Fibroblast of the aortic adventitia (primary cell): ENCODE results near the gene OSMR. TPM values are rescaled to one million over a fixed set of nuclear protein-coding genes. Genes with fewer than 3 reads are reported as not detected.

Source experiments
- DNase-seq: peaks from one replicate; pipeline ENCODE4 v3.0.0-alpha.2; 2010; ENCODE audit warnings: low read depth
- H3K4me3 ChIP-seq: 2 replicates; pipeline ENCODE4 v1.5.1; 2011; ENCODE audit warnings: low read depth, mild to moderate bottlenecking, control low read depth, low read length, moderate library complexity
- CTCF ChIP-seq: IDR thresholded peaks from 2 replicates; pipeline ENCODE4 v1.5.1; 2011; ENCODE audit warnings: mild to moderate bottlenecking, low read length, control low read depth, inconsistent platforms; ENCODE audit not compliant: insufficient read depth
- total RNA-seq: library from RNA; depleted of rRNA; stranded (reverse); fragments of >200 nt; gene quantifications from 2 replicates; pipeline ENCODE4 v1.2.3, GENCODE V29; 2012; ENCODE audit warnings: low replicate concordance

OSMR gene
- total RNA-seq, 1 donor = 96.7 TPM

GRCh38 chr5:38931731-38932130 is 85.9 kb downstream of the OSMR start:
- TF ChIP-seq CTCF = no peak
- no peak for DNase-seq

GRCh38 chr5:38932854-38933408 is 87.1 kb downstream of the OSMR start:
- TF ChIP-seq CTCF = no peak
- no peak for DNase-seq
- no peak overlapping the region for H3K4me3 ChIP-seq

More at GRCh38 chr5:38931731-38932130, 85.9 kb downstream of the OSMR start:
- H3K4me3 ChIP-seq = no peak overlapping the region

DNA sequence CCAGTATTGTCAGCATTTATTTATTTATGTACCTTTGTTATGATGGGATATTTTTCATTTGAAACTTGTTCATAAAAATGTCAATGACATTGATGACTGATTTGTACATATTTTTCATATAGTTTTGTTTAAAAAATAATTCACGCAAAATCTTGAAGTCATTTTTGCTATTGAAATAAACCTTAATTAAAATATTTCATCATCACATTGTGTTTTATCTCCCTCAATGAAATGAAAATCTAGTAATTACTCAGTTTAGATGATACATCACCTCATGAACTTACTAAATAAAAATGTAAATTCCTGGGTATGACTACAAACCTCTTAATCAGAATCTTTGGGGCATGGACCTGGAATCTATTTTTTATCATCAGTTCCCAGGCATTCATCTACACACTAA is 89.6 kb downstream of the OSMR start:
- no peak for TF ChIP-seq CTCF

DNA sequence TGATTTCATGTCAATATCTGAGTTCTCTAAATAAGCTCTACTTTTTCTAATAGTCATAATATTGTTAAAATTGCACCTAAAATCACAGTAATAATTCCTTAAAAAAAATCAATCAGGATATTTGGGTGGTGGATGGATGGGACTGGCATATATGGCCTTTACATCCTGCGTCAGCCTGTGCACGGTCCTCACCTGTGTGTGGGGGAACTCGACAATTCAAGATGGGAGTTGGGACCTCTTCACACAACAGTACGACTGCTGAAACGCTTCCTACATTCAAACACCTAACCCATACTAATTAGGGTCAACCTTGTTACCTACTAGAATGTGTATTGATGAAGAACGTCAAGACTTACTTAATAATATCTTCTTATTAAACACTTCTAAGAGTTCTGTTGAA is 90.5 kb downstream of the OSMR start:
- no peak for DNase-seq

More for the DNA sequence above, 89.6 kb downstream of the OSMR start:
- DNase-seq = no peak
- no peak overlapping the region for H3K4me3 ChIP-seq

DNA sequence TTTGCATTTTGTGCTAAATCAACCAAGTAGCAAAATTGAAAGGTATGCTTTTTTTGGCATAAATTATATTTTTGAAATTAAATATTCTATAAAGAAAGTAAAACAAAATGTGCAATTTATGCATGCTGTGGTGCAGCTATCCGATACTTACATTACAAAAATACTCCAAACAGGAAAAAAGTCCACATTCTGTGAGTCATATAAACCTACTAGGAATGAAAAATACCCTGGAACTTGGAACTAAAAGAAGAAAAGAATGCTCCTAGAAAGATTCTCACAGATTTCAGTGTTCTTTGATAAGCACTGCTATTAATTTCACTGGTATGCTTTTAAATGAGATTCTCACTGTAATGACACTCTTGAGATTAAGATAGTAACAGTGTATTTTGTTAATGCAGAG is 92.6 kb downstream of the OSMR start:
- peak; percentile 37 for DNase-seq
- no peak overlapping the region for H3K4me3 ChIP-seq
- TF ChIP-seq CTCF = no peak

More for the DNA sequence above, 90.5 kb downstream of the OSMR start:
- no peak overlapping the region for H3K4me3 ChIP-seq
- TF ChIP-seq CTCF = no peak

GRCh38 chr5:38938973-38939372 is 93.2 kb downstream of the OSMR start:
- TF ChIP-seq CTCF = no peak
- no peak overlapping the region for H3K4me3 ChIP-seq
- DNase-seq = no peak
